Measurements from ENCODE around the gene HAPSTR1.
"Not testable (repeated sequence)": the region's sequence is repeated elsewhere in the genome, so short reads cannot be mapped to it uniquely, and the experiment has no call there.

HAPSTR1 gene, protein sequence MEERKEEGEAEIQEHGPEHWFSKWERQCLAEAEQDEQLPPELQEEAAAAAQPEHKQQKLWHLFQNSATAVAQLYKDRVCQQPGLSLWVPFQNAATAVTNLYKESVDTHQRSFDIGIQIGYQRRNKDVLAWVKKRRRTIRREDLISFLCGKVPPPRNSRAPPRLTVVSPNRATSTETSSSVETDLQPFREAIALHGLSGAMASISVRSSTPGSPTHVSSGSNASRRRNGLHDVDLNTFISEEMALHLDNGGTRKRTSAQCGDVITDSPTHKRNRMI

DNA sequence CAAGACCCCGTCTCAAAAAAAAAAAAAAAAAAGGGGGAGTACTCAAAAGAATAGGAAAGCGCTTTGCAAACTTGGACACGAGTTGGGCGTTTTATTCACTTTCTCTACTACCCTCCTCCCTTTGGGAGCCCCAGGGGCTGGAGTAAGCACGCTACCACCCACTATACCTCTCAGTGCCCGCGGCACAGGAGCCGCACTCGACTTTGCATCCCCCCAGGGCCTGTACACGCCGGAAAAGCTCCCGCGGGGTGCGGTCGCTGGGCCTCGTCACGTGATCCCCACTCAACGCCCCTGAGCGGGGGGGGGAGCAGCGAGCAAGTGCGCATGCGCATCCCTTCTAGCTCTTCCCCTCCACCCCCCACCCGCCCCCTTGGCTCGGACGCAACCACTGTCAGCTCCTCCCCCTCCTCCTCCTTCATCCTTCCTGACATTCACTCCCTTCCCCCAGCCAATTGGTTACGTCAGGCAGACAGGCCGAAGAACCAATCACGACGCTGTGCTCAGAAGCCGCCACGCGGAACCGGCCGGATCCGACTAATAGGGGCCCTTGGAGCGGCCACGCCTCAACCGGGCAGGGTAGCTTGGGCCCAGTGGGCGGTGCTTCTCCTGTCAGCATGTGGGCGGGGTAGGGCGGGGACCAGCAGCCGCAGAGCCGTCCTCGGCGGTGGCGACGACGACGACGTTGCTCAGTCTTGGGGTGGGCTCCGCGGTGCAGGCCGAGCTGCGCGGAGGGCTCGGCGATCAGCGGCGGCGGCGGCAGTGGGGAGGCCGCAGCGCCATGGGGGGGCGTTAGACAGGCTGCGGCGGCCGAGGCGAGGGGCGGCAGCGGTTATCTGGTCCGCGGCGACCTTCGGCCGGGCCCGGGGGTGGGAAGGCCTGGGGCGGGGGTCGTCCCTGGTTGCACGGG is at the start of gene HAPSTR1:
Gene HAPSTR1 (plus strand): TSS at position 685 of the 907 bp plus-strand sequence. CDS start 401 bp downstream, outside the sequence.
- DNase-seq (ENCODE audit: low read depth): peak; percentile 100
- TF ChIP-seq, protein P1, sequence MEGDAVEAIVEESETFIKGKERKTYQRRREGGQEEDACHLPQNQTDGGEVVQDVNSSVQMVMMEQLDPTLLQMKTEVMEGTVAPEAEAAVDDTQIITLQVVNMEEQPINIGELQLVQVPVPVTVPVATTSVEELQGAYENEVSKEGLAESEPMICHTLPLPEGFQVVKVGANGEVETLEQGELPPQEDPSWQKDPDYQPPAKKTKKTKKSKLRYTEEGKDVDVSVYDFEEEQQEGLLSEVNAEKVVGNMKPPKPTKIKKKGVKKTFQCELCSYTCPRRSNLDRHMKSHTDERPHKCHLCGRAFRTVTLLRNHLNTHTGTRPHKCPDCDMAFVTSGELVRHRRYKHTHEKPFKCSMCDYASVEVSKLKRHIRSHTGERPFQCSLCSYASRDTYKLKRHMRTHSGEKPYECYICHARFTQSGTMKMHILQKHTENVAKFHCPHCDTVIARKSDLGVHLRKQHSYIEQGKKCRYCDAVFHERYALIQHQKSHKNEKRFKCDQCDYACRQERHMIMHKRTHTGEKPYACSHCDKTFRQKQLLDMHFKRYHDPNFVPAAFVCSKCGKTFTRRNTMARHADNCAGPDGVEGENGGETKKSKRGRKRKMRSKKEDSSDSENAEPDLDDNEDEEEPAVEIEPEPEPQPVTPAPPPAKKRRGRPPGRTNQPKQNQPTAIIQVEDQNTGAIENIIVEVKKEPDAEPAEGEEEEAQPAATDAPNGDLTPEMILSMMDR (IDR thresholded peaks at IDR 0.05; ENCODE audit: low read length, missing control alignments): no peak
- peak within 1 kb of the TSS; percentile 94 for H3K4me3 ChIP-seq (replicated peaks; ENCODE audit: low read depth, low read length)

DNA sequence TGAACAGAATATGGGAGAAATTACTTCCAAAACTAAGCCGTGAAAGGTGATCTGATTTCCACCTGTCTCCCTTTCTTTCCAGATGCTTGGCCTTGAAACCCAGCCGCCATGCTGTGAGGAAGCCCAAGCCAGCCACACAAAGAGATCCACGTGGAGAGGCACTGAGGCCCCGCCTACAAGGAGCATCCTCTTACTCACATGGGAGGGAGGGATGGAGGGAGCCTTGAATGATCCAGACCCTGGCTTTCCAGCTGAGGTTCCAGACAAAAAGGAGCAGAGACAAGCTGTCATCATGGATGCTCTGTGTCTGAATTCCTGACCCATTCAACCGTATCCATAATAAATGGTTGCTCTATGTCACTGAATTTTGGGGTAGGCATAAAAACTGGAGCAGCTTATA is 48.9 kb upstream of the HAPSTR1 start:
- no peak for DNase-seq (ENCODE audit: low read depth)
- TF ChIP-seq, protein P1 (IDR thresholded peaks at IDR 0.05; ENCODE audit: low read length, missing control alignments): no peak
- no peak overlapping the region for H3K4me3 ChIP-seq (replicated peaks; ENCODE audit: low read depth, low read length)

DNA sequence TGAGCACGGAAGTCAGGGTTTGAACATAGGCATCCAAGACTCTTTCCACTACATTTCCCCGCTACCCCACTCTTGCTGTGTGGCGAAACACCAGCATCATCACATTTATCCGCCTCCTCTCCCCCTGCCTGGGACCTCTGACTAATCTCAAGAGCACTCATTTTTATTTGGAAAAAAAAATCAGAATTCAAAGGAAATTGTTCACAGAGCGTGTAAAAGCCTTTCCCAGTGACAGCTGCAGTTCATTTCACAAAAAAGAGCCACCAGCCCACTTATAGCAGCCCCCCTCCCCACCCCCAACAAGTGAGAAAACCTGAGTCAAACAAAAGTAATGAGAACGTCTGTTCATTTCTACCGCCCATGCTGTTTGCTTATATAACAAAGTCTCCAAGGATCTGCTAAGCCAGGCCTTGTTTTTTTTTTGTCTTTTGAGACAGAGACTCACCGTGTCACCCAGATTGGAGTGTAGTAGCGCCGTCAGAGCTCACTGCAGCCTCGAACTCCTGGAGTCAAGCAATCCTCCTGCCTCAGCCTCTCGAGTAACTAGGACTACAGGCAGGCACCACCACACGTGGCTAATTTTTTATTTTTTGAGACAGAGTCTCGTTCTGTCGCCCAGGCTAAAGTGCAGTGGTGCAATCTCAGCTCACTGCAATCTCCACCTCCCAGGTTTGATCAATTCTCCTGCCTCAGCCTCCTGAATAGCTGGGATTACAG is 48.3 kb upstream of the HAPSTR1 start:
- DNase-seq (ENCODE audit: low read depth): peak; percentile 49
- H3K4me3 ChIP-seq (replicated peaks; ENCODE audit: low read depth, low read length): no peak overlapping the region
- TF ChIP-seq, protein P1 (IDR thresholded peaks at IDR 0.05; ENCODE audit: low read length, missing control alignments): no peak

DNA sequence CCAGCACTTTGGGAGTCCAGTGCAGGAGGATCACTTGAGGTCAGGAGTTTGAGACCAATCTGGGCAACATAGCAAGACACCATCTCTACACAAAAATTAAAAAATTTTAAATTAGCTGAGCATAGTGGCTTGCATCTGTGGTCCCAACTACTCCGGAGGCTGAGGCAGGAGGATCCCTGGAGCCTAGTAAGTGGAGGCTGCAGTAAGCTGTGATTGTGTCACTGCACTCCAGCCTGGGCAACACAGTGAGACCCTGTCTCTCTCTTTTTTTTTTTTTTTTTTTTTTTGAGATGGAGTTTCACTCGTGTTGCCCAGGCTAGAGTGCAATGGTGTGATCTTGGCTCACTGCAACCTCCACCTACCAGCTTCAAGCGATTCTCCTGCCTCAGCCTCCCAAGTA is 45.9 kb upstream of the HAPSTR1 start:
- DNase-seq (ENCODE audit: low read depth); H3K4me3 ChIP-seq (replicated peaks; ENCODE audit: low read depth, low read length): not testable (repeated sequence)

DNA sequence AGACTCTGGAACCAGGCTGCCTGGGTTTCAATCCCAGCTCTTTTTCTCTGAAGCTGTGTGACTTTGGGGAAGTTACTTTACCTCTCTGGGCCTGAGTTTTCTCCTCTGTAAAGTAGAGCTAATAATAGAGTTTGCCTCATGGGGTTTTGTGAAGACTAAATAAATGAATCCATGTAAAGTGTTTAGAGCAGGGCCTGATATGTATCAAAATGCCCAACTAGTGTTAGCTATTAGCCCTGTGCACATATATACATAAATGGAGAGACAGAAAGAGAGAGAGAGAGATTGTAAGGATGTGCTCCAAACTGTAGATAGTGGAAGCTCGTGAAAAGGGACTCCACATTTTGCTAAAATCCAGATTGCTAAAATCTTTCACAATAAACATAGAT is 44.8 kb upstream of the HAPSTR1 start:
- DNase-seq (ENCODE audit: low read depth): no peak
- H3K4me3 ChIP-seq (replicated peaks; ENCODE audit: low read depth, low read length): no peak overlapping the region
- TF ChIP-seq, protein P1 (IDR thresholded peaks at IDR 0.05; ENCODE audit: low read length, missing control alignments): no peak

DNA sequence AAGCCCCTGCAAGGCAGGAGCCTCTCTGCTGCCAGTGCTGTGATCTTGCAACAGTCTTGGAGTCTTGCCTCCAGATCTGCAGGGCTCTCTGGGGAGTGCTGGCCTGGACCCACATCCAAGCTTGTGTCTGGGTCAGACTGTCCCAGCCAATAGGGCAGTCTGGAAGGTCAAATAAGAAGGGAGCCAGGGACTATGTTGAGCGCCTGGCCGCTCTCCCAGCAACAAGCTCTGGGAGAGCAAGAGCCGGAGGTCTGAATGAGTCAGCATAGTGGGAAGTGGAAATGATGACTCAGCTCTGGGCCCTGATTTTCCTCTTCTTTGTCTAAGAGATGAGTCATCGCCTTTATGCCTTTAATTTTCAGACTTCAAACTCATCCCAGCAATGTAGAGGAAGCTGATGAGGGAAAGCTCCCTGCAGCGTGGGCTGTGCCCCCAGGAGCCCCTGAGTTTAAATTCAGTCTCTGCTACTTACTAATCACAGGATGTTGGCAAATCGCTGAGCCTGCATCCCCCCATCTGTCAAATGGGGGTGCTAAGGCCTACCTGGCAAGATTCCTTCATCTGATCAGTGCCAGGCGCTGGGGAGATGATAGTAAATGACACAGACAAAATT is 43.6 kb upstream of the HAPSTR1 start:
- no peak overlapping the region for H3K4me3 ChIP-seq (replicated peaks; ENCODE audit: low read depth, low read length)
- peak; percentile 99 for DNase-seq (ENCODE audit: low read depth)
- TF ChIP-seq, protein P1 (IDR thresholded peaks at IDR 0.05; ENCODE audit: low read length, missing control alignments): no peak
